H1 (cell line): ENCODE measurements around the gene PCSK9. TPM values are rescaled to one million over a fixed set of nuclear protein-coding genes. Genes with fewer than 3 reads are reported as not detected.

Experiments
- FOSL1 ChIP-seq: IDR thresholded peaks from 2 replicates; pipeline ENCODE4 v1.6.1; 2011; ENCODE audit warnings: mild to moderate bottlenecking, low read depth, low read length, moderate library complexity; ENCODE audit not compliant: insufficient read depth
- JUN ChIP-seq: IDR thresholded peaks from 2 replicates; pipeline ENCODE4 v1.6.1; 2011; ENCODE audit warnings: low read depth, mild to moderate bottlenecking, improper control_type of control experiment, low read length
- POU5F1 ChIP-seq: IDR thresholded peaks from 2 replicates; pipeline ENCODE4 v1.6.1; 2011; ENCODE audit warnings: low read depth, mild to moderate bottlenecking, low read length, moderate library complexity
- polyA plus RNA-seq, 7 experiments: library from polyadenylated mRNA; depleted of rRNA in 3 of 7; stranded (reverse) in 5 of 7; unstranded in 2 of 7; fragments of >200 nt in 5 of 7; fragments of 200-250 nt in 2 of 7; gene quantifications; 1 replicate in 5 of 7; 2 replicates in 1 of 7; 4 replicates in 1 of 7; pipeline versions ENCODE4 v1.2.1 to v1.2.3, GENCODE V29; 2011 to 2013; ENCODE audit warnings: missing spikeins in 2 of 7, mixed read lengths in 2 of 7
- total RNA-seq: library from RNA; stranded (reverse); fragmentation: NEBNext Ultra II Directional; extraction: Animal tissue kit (Norgen Biotek cat#: 25700); gene quantifications from 2 replicates; pipeline ENCODE4 v1.2.1, GENCODE V29; 2021

The PCSK9 gene
- total and polyA plus RNA-seq, 2 of the 8 experiments (the other 6 are each of a cell fraction or from before 2014, with no cell fraction given), result 22.3 to 32.3 TPM

- TF ChIP-seq POU5F1 (no peak), JUN (no peak), FOSL1 (no peak)
Measured at GRCh38 chr1:55051621-55052020, 12.3 kb downstream of the PCSK9 start (continued).
